HG02943 (cell line): ENCODE data around the gene TCEAL4.

Source experiments
- ATAC-seq: cut with Tn5 transposase; IDR thresholded peaks from one replicate; pipeline ENCODE4 v1.9.1; 2021; ENCODE audit warnings: mild to moderate bottlenecking, low read depth, moderate library complexity; ENCODE audit not compliant: unreplicated experiment

The TCEAL4 gene

DNA sequence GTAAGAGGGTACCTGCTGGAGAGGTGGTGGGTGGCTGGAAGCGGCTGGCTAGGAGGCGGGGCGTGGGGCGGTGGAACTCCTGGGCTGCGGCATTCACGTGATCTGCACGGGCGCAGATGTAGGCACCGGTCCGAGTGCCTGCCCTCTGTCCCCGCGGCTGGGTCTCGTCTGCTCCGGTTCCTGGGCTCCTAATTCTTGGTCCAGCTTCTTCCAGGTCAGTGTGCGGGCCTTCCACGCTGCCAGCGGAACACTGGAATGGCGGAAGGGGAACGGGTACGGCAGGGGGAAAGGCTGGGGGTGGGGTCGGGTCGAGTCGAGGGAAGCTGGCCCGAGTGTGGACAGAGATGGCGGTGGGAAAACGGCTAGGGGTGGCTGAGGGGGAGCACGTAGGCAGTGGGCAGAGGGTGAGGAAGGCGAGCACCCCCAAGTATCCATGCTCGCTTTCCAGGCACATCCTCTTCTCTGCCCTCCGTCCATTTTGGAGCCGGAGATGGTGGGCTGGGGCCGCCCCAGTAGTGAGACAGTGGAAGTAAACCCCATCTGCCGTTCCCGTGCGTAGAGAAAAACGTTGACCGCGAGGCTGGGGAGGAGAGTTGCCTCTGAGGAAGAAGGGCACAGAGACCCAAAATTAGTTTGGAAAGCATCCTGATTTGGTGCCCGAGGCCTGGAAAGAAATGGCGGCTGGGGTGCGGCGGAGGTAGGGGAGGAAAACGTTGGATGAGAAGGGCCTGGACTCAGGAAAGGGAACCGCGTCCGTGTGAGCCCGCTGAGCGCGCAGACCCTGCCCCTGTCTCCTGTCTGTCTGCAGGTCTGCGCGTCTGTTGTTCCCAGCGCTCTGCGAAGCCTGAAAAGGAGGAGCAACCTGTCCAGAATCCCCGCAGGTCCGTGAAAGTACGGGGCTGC, at the start of gene TCEAL4:
Gene TCEAL4 (plus strand): TSS at position 105 of the 903 bp plus-strand sequence. CDS start 1,161 bp downstream, outside the sequence.
- peak; percentile 65 for ATAC-seq

DNA sequence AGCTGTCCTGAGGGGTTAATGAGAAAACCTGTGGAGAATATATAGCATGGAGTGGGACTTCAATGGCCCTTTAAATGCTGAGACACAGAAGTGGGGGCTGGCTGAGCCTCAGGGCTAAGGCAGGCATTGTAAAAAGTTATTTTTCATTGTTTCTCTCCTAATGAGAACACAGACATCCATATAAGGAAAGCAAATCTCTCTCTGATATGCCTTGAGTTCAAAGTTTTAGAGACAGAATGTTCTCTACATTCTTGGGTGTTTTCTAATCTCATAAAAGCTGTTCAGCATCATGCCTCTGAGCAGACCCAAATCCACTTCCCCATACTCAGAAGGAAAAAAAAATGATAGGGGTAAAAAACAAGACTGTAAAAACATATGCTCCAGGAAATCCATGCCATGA, 49.2 kb upstream of the TCEAL4 start:
- no peak for ATAC-seq

DNA sequence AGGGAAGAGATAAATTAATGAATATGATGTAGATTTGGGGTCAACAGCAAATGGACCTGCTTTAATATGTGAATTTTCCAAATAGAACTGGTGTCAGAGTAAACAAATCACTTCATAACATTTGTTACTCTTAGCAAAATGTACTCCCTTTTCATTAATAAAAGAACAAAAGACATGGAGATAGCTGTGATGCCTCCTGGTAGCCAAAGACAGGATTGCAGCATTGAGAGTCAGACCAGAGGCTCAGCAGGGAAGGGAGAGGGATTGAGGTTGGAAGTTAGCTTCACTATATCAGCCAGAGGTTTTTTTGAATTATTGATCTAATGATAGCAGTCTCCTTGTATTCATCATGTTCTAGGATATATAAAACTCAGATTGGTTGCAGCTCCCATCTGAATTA, 48.6 kb upstream of the TCEAL4 start:
- ATAC-seq = no peak

DNA sequence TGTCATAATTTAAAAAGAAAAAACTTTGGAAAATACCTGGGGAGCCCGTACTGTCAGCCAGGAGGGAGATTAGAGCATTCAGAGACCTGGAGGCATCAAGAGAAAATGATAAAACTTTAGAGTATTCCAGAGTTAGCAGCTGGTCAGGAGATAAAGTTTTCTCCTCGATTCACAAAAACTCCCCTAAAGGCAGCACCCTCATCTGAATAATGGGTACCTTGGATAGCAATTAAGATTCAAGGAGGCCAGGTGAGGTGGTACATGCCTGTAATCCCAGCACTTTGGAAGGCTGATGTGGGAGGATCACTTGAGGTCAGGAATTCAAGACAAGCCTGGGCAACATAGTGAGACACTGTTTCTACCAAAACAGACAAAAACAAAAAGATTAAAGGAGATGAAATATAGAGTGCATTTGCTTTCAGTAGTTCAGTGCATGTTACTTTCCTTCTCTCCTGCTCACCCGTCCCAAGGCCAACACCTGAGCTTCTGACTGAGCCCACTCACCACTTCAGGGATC, 47.4 kb upstream of the TCEAL4 start:
- no peak for ATAC-seq

DNA sequence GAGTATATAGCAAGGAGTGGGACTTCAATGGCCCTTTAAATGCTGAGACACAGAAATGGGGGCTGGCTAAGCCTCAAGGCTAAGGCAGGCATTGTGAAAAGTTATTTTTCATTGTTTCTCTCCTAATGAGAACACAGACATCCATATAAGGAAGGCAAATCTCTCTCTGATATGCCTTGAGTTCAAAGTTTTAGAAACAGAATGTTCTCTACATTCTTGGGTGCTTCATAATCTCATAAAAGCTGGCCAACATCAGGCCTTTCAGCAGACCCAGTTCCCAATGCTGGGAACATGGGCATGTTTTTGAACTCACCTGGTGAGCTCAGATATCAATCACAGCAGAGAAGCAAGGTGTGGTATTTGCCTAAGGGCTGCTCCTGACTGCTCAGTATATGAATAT, 46.6 kb upstream of the TCEAL4 start:
- ATAC-seq = no peak

DNA sequence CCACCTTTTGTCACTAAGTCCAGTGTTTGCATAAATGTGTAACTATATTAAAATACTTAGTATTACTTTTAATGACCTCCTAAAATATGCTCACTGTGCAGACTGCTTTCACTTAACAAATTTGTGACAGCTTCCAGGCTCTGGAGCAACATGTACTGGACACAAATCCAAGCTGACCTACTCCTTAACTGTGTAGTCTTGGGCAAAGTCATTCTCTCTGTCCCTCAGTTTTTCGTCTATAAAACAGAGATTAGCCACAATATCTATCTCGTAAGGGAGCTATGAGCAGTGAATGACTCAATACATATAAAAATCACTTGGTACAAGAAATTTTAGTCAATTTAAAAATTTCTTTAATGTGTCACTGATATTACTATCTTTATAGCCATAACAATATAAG, 45.6 kb upstream of the TCEAL4 start:
- ATAC-seq = no peak

DNA sequence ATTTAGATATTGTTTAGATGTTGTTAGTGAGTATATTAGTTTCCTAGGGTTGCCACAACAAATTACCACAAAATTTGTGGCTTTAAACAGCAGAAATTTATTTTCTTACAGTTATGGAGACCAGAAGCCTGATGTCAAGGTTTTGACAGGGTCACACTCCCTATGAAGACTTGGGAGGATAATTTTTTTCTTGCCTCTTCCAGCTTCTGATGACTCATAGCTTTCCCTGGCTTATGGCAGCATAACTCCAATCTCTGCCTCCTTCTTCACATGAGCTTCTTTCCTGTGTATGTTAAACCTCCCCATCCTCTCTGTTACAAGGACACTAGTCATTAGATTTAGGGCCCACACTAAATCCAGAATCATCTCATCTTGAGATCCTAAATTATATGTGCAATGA, 45.2 kb upstream of the TCEAL4 start:
- no peak for ATAC-seq

DNA sequence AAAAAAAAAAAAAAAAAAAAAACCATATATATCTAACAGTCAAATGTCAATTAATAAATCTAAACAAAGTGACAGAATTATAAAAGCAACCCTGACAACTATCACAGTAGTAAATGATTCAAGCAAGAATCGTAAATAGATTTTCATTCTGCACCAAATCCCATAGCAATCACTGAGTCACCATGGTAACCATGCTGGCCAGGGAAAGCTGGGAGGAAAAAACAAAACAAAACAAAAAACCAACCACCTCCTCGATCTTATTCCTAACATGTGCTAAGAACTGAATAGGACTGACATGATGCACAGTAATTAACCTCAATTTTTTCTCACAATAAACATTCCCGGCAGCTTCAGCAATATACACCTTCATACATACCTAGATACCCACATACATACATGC, 35.4 kb upstream of the TCEAL4 start:
- ATAC-seq = no peak

DNA sequence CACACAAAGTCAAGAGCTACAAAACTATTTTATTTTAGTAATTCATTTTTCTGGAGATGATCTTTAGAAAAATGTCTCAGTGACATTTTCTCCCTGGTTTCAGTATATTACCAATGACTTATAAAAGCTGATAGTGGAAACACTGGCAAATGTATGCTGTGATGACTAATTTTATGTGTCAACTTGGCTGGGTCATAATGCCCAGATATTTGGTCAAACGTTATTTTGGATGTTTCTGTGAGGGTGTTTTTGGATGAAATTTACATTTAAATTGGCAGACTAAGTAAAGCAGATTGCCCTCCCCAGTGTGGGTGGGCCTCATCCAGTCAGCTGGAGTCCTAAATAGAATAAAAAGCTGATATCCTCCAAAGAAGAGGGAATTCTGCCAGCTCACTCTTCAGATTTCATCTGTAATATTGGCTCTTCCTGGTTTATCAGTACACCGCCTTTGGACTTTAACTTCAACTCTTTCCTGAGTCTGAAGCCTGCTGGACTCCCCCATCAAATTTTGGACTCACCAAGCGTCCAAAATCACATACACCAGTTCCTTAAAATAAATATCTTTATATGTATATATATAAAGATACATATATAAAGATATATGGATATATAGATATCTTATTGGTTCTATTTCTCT, 34.8 kb upstream of the TCEAL4 start:
- ATAC-seq = no peak

DNA sequence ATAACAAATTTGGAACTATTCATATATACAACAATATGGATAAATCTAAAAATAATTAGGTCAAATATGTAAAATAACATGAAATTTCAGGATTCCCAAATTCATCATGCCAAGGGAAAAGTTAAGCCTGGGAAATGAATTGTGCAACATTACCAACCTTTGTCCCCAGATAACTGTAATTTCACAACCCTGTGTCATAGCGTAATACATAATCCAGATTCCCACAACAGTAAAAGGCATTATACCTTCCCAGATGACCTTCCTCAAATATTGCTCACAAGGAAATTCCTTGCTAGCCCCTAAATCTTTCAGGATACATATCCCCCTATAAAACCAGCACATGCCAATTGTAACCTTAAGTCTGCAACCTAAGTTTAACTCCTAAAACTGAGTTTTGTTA, 33.1 kb upstream of the TCEAL4 start:
- ATAC-seq = no peak

DNA sequence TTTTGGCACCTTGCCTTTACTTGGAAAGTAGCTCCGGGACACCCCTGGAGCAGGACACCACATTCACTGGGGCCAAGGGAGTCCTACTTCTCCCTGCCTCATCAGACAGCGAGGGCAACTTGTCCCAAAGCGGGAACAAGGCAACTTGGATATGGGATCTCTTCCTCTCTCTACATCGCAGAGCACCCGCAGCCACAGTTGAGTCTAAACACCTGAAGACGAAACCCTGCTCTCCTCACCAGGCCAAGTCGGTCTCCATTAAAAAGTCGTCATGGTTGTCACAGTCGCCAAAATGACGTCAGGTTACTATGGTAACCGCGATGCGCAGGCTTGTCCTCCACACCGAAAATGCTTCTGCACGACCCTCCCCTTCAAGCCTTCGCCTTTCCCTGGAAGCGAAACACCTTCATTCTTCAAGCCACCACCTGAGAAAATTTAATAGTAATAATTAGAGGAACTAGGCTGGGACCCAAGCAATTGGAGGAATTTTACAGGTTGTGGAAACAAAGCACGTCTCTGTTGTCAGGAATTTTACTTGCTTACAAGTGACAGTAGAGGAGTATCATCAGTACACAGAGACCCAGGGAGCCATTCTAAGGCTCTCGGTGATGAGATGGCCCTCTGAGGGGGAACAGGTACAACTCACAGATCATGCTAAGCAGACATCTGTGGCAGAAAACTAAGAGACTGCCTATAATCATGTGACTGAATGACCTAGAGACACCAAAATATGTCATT, 30.5 kb upstream of the TCEAL4 start:
- no peak for ATAC-seq

DNA sequence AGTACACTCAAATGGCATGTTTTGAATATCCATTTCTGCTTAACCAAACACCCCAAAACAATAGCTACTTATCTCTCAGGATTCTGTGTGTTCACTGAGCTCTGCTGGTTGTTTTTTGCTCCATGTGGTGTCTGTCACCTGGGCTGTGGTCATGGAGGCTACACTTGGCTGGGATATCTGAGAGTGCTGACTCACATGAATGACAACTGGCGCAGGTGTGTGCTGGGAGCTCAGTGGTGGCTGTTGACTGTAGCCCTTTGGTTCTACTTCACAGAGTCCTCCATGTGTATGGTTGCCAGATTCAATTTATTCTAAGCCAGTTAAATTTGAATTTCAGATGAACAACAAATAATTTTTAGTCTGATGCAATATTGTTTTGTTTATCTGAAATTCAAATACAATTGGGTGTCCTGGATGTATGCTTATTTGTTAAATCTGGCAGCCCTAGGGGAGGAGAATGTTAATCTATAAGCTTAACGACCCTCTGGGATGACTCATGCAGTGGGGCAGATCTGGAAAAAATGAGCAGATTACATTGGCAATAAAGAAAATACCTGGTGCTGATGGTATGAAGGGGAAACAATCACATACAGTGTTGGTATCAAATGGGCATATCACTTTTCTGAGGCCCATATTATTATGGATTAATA, 28.2 kb upstream of the TCEAL4 start:
- no peak for ATAC-seq

DNA sequence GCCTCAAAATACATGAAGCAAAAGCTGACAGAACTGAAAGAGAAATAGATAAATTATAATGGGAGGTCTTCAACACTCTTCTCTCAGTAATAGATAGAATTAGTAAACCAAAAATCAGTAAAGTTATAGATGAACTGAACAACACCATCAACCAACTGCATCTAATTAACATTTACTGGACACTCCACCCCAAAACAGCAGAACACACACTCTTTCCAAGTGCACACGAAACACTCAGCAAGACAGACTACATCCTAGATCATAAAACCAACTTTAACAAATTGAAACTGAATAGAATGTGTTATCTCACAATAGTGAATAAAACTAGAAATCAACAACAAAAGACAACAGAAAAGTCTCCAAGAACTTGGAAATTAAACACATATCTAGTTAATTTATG, 25.1 kb upstream of the TCEAL4 start:
- ATAC-seq = no peak

DNA sequence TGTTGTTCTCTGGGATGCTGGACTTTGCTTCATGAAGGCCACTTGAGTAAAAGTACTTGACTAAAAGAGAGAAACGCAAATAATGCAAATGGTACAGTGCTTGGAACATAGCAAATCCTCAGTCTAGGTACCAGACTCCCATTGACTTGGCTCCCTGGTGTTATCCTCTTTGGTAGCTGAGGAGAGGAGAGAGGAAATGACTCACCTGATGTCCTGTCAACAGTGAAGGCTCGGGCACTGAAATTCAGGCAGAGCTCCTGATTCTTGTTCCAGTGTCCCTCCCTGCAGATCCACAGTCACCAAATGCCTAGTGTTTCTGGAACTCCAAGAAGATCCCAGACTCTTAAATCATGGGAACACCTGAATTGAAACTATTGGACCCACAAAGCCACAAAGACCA, 22.5 kb upstream of the TCEAL4 start:
- no peak for ATAC-seq

DNA sequence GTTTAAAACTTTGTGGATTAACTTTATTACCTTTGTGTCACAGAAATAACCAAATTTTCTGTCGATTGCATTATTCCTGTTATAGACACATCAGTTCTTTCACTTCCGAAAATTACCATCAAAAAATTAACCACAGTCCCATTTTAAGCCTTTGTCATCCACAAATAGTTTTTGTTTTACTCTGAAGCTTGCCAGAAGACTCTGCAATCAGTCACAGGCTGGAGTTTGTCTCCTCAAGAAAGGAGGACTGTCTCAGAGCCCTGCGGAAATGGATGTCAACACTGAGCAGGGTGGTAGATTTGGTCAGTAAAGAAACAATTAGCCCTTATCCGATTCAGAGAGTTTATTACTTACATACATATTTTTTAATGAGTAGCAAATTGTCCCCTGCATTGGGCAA, 20.1 kb upstream of the TCEAL4 start:
- no peak for ATAC-seq

DNA sequence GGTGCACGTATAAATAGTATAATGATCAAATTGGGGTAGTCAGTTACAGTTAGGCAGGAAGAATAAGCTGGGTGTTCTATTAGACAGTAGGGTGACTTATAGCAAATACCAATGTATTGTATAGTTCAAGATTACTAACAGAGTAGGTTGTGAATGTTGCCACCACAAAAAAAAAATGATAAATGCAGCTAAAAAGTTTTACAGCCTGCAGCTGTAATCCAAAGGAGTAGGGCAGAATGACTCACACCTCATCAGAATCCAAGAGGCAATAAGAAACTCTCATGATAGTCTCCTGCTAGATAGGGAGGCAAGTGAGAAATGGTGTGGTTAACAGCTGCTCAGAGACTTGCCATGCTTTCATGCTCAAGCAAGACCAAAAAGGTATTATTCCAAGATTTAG, 19.6 kb upstream of the TCEAL4 start:
- no peak for ATAC-seq

DNA sequence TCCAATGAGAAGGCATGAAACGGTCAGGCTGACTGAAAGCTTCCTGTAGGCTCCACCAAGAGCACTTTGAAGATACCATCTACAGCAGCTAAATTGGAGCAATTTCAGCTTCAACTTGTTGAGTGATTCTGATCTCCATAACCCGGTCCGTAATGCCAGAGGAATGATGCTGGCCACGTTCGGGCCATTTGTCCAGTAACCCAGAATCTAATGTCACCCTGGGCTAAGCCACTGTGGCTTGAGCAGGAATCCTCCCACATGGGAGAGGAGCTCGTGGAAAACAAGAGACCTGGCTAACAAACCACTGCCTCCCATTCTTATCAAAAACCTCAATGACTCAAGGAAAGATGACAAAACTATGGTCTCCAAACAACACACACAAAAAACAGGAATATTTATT, 14.2 kb upstream of the TCEAL4 start:
- no peak for ATAC-seq

DNA sequence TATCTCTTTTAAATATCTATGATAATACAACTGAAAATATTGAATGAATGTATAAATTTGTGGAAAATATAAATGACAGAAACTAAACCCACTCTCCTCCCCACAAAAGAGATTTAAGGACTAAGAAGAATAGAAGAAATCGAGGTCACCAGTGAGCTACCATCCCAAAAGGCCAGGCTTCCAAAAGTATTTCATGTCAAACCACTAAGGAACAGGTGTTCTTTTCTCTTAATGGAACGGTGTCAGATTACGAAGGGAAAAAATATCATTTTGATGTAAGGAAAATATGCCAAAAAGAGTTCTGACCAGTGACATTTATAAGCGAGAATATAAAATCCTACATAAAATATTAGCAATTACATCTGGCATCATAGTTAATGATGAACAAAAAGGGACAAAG, 13.6 kb upstream of the TCEAL4 start:
- ATAC-seq = no peak

DNA sequence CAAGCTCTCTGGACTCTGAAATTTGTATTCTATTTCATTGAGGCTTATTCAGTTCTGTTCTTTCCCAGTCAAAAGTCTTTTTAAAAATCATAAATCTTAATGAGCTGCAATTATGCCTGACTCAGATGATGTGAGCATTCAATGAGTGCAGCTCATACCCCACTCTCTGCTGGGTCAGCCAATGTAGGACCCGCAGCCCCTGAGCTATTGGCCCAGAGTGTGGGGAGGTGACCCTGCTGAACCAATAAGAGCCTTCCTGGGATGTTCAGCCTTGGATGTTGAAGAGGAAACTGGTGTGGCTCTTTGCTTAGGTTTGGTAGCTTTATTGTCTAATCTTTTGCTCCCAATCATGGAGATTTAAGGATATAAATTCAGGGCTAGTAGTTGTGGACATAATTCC, 12.1 kb upstream of the TCEAL4 start:
- ATAC-seq = no peak

DNA sequence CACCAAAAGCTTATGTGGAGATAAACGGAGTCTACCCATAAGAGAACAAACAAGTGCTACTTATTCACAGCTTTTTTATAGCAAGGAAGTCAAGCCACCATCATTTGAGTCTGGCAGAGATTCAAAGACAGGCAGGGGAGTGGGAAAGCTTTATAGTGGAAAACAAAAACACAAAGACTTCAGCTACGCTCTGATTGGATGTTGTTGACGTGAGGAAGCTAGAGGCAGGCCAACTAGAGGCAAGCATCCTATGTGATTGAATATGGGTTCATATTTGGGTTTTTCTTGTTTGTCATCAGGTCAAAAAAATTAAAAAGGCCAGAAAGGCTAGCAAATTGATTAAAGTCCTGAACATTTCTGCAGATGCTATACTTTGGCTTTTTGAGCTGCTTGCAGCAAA, 719 bp upstream of the TCEAL4 start:
- ATAC-seq = no peak

DNA sequence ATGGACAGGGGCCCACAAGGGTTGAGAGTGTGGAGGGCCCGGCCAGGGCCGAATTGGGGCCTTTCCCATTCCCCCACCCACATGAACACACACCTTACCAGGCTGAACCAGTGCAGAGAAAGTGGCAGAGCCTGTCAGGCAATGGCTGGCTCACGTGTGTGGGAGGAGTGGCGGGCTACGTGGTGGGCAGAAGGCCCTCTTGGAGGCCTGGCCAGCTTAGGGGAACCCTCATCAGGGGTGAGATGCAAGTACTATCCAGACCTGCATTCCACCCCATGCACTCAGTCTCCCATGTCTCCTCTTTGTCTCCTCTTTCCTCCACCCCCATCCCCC, 965 bp downstream of the TCEAL4 start:
- peak; percentile 7 for ATAC-seq
